NCI-H128 (cell line): ENCODE results near the gene PLEKHA1.

Experiments
- DNase-seq: peaks from one replicate; lab custom pipeline; 2025; ENCODE audit not compliant: unreplicated experiment; lab: John Stamatoyannopoulos, UW

PLEKHA1 gene

GRCh38 chr10:122375679-122376160 lies 1.2 kb downstream of the PLEKHA1 start:
- DNase-seq = no peak

- DNase-seq = no peak
Measured at GRCh38 chr10:122376364-122376961, 2.0 kb downstream of the PLEKHA1 start.

GRCh38 chr10:122379041-122379440 lies 4.5 kb downstream of the PLEKHA1 start:
- no peak for DNase-seq

GRCh38 chr10:122379537-122379936 lies 5.0 kb downstream of the PLEKHA1 start:
- DNase-seq = no peak

- no peak for DNase-seq
Measured at GRCh38 chr10:122380703-122381102, 6.2 kb downstream of the PLEKHA1 start.

GRCh38 chr10:122381680-122382079 lies 7.2 kb downstream of the PLEKHA1 start:
- no peak for DNase-seq

GRCh38 chr10:122386514-122386913 lies 12.0 kb downstream of the PLEKHA1 start:
- no peak for DNase-seq

- DNase-seq = no peak
Measured at GRCh38 chr10:122387572-122387971, 13.1 kb downstream of the PLEKHA1 start.

- no peak for DNase-seq
Measured at GRCh38 chr10:122388287-122388997, 13.9 kb downstream of the PLEKHA1 start.

- no peak for DNase-seq
Measured at GRCh38 chr10:122390271-122390670, 15.8 kb downstream of the PLEKHA1 start.

GRCh38 chr10:122390679-122391078 lies 16.2 kb downstream of the PLEKHA1 start:
- no peak for DNase-seq

- DNase-seq = no peak
Measured at GRCh38 chr10:122391875-122392274, 17.4 kb downstream of the PLEKHA1 start.

- no peak for DNase-seq
Measured at GRCh38 chr10:122392835-122393234, 18.3 kb downstream of the PLEKHA1 start.

- DNase-seq = no peak
Measured at GRCh38 chr10:122393288-122393687, 18.8 kb downstream of the PLEKHA1 start.

- DNase-seq = no peak
Measured at GRCh38 chr10:122402548-122403131, 28.1 kb downstream of the PLEKHA1 start.

- no peak for DNase-seq
Measured at GRCh38 chr10:122404576-122404975, 30.1 kb downstream of the PLEKHA1 start.

- no peak for DNase-seq
Measured at GRCh38 chr10:122407375-122408125, 33.0 kb downstream of the PLEKHA1 start.

- DNase-seq = no peak
Measured at GRCh38 chr10:122413327-122413726, 38.8 kb downstream of the PLEKHA1 start.

GRCh38 chr10:122417667-122418066 lies 43.2 kb downstream of the PLEKHA1 start:
- DNase-seq = no peak

- no peak for DNase-seq
Measured at GRCh38 chr10:122419016-122419415, 44.5 kb downstream of the PLEKHA1 start.

- DNase-seq = no peak
Measured at GRCh38 chr10:122419876-122420623, 45.5 kb downstream of the PLEKHA1 start.
